Right cardiac atrium (tissue), 5 donors: ENCODE measurements around the gene SLC7A10. TPM values are rescaled to one million over a fixed set of nuclear protein-coding genes. Genes with fewer than 3 reads are reported as not detected.
A peak's percentile ranks its signal among the peaks of the same experiment; 100 is the strongest.

Source experiments
- ATAC-seq, 2 donors: fragments of 200-7000 bp; cut with Tn5 transposase; one replicate each; pipeline versions ENCODE4 v1.8.0 to v1.9.1; 2020; ENCODE audit warnings: moderate library complexity in 2 of 2, mild to moderate bottlenecking in 1 of 2
- DNase-seq, 3 donors: peaks; one replicate each; pipeline ENCODE4 v3.0.0-alpha.2; 2020
- H3K27ac ChIP-seq: one replicate; pipeline ENCODE4 v1.5.1; 2013; ENCODE audit warnings: mild to moderate bottlenecking, low read length, control low read depth, moderate library complexity
- H3K27me3 ChIP-seq: one replicate; pipeline ENCODE4 v1.6.1; 2013; ENCODE audit not compliant: control insufficient read depth, insufficient read depth
- H3K4me1 ChIP-seq: one replicate; pipeline ENCODE4 v1.6.1; 2013; ENCODE audit warnings: low read length; ENCODE audit not compliant: control insufficient read depth, insufficient read depth
- H3K4me3 ChIP-seq: one replicate; pipeline ENCODE4 v1.5.1; 2013; ENCODE audit warnings: low read length, control low read depth
- H3K9me3 ChIP-seq: one replicate; pipeline ENCODE4 v1.6.1; 2013; ENCODE audit warnings: low read length; ENCODE audit not compliant: control insufficient read depth
- WGBS: extraction: QIAGEN DNeasy Blood & Tissue Kit; methylation state at CpG from one replicate; pipeline ENCODE4 v1.1.7; 2013; 5-methylcytosine and 5-hydroxymethylcytosine counted together
- intact Hi-C, 4 donors: fragments of 100-400 bp; cut with DNase I; formaldehyde crosslinking; loops; one replicate each; pipeline versions ENCODE4 v1.11.0 to v1.14.0; 2022 to 2023
- polyA plus RNA-seq: library from polyadenylated mRNA; stranded (reverse); fragments of 200-250 nt; gene quantifications from one replicate; pipeline ENCODE4 v1.2.3, GENCODE V29; 2013
- total RNA-seq, 4 donors: library from RNA; stranded (reverse); fragmentation: NEBNext Ultra II Directional; extraction: Animal tissue kit (Norgen Biotek cat#: 25700); gene quantifications; one replicate each; pipeline ENCODE4 v1.2.1, GENCODE V29; 2021
- donor health status: healthy with polysubstance abuse.
- donor health status: DM: no; HTN: yes; CAD: no.
- donor health status: DM: no; HTN: no; CAD: no.
- donor health status: DM: no; HTN: yes; CAD: no; lungs with severe emphysema.
- donor health status: DM: yes; HTN: yes; CAD: no.

The SLC7A10 gene
- total and polyA plus RNA-seq, 5 donors: 0.70 TPM; not detected in 4

DNA sequence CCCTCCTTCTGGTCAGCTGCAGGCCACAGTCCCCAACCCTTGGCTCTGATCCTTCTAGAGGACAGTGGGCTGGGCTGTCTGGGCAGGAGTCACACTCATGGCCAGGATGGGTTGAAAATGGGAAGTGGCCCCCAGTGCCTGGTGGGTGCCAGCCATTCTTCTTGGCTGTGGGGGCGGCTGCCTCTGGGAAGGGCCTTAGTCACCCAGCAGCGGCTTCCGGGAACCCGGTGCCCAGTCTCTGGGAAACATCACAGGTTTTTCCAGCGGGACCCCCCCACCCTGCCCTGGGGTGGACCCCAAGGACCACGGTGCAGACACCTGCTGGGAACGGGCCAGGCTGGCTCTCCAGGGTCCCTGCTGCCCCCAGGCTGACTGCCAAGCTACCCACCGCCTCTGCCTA is 27.3 kb upstream of the SLC7A10 start:
- no peak for DNase-seq
- Histone ChIP-seq H3K27me3 (no peaks in the 10 kb centered on the region), H3K4me3 (no peak overlapping the region), H3K27ac (no peak overlapping the region), H3K4me1 (no peaks in the 10 kb centered on the region), H3K9me3 (no peaks in the 10 kb centered on the region)
- intact Hi-C loops: no loop called here
- ATAC-seq: no peak
- WGBS: 76% methylated on average over 8 of the region's 8 CpGs

GRCh38 chr19:33252418-33252962 is 26.8 kb upstream of the SLC7A10 start:
- intact Hi-C loops: no loop called here
- Histone ChIP-seq H3K27ac (no peak overlapping the region), H3K4me3 (no peak overlapping the region), H3K27me3 (no peaks in the 10 kb centered on the region), H3K4me1 (no peaks in the 10 kb centered on the region), H3K9me3 (no peaks in the 10 kb centered on the region)
- ATAC-seq: no peak
- no peak for DNase-seq
- WGBS: 91% methylated on average over 4 of the region's 4 CpGs

DNA sequence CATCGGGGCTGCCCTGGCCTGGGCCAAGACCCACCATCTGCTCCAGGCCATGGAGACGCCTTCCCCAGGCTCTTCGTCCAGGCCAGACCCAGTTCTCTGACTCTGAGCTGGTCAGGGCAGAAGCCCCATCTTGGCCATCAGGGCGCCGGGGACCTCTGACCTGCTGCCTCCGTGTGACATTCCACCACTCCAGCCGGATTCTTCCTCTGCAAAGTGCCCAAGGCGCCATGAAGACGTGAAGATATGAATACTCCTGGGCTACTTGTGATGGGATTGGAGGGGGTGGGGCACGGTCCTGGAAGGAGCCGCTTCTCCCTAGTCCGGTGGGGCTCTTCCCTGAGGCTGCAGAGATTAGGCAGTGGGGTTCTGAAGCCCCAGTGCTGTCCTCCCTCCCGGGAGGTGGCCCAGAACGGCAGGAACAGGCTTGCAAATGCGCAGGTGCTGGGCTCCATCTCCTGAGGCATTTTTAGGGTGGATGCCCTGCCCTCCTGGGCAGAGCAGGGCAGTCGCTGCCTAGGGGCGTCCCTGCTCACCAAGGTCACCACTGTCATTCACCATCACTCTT is 26.0 kb upstream of the SLC7A10 start:
- intact Hi-C loops: no loop called here
- Histone ChIP-seq H3K27ac (no peak overlapping the region), H3K4me1 (no peaks in the 10 kb centered on the region), H3K9me3 (no peaks in the 10 kb centered on the region), H3K27me3 (no peaks in the 10 kb centered on the region), H3K4me3 (no peak overlapping the region)
- WGBS: 64% methylated on average over 17 of the region's 17 CpGs
- DNase-seq: no peak
- ATAC-seq: no peak

DNA sequence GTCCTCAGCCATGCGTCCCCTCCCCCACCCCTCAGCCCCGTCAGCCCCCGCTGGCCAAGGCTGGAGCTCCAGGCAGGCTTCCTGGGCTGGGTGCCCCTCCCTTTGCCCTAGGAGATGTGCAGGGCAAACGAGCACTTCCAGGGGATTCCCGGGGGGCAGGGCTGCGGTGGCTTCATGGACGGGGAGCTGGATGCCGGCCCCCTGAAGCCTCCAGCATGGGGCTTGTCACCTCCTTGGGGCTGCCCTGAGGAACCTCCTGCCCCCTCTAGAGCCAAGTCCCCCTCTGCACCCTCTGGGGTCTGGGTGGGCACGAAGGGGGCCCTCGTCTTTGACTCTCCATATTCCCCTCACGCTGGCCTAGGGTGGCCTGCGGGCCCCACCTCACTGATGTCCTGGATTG is 25.4 kb upstream of the SLC7A10 start:
- no peak for DNase-seq
- Histone ChIP-seq H3K27me3 (no peaks in the 10 kb centered on the region), H3K4me3 (no peak overlapping the region), H3K4me1 (no peaks in the 10 kb centered on the region), H3K27ac (no peak overlapping the region), H3K9me3 (no peaks in the 10 kb centered on the region)
- ATAC-seq: no peak
- 52% methylated on average over 12 of the region's 12 CpGs for WGBS
- intact Hi-C loops: no loop called here

DNA sequence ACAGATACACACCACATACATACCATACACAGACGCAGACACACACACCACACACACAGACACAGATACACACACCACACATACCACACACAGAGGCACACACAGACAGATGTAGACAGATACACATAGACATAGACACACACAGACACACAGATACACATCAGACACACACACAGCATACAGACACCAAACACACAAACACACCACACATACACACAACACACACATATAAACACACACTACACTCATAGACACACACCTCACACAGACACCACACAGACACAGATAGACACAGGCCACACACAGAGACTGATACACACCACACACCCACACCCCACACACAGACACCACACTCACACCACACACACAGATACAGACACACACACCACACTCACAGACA is 24.9 kb upstream of the SLC7A10 start:
- DNase-seq (no peak), ATAC-seq (no peak)
- intact Hi-C loops: no loop called here
- H3K4me3 ChIP-seq: no peak overlapping the region
- H3K4me1 ChIP-seq: no peaks in the 10 kb centered on the region
- H3K27ac ChIP-seq: no peak overlapping the region
- no peaks in the 10 kb centered on the region for H3K9me3 ChIP-seq
- 98% methylated on average over 1 of the region's 1 CpG for WGBS
- no peaks in the 10 kb centered on the region for H3K27me3 ChIP-seq

DNA sequence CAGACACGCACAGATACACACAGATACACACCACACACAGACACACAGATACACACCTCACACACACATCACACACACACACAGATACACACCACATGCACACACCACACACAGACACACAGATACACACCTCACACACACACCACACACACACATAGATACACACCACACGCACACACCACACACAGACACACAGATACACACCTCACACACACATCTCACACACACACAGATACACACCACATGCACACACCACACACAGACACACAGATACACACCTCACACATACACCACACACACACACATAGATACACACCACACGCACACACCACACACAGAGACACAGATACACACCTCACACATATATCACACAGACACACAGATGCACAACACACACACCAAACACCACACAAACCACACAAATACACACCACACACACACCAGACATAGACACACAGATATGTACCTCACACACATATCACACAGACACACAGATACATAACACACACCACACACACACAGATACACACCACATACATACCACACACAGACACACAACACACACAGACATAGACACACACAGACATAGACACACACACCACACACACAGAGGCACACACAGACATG is 24.2 kb upstream of the SLC7A10 start:
- H3K9me3 ChIP-seq: no peaks in the 10 kb centered on the region
- WGBS: 81% methylated on average over 3 of the region's 3 CpGs
- no peak overlapping the region for H3K4me3 ChIP-seq
- no peak overlapping the region for H3K27ac ChIP-seq
- no peak for ATAC-seq
- DNase-seq: no peak
- no peaks in the 10 kb centered on the region for H3K4me1 ChIP-seq
- intact Hi-C loops: no loop called here
- H3K27me3 ChIP-seq: no peaks in the 10 kb centered on the region

DNA sequence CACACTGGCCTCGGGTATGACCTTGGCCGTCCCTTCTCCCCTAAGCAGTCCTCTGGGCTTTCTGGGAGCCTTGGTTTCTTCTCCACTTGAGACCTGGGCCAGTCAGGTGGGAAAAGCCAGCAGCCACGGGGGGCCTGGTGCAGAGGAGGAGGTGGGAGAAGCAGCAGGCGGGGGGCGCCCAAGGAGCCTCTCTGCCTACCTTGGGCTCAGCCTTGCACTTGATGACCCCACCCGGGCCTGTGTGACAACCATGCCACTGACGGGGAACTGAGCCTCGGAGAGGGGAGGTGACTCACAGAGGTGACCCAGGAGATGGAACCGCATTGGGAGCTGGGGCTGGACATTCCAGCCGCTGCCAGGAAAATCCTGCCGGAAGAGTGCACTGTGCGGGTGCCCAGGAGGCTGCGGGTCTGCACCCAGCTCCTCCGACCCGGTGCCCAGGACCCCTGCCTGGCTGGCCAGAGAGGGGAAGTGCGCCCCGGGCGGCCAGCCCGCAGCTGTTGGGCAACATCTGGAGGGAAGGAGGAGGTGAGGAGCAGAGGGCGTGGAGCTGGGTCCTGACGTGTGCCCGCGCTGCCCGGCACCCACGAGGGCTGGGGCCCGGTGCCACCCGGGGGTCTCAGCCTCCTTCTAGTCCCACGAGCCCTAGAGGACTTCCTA is 23.4 kb upstream of the SLC7A10 start:
- DNase-seq: peak in 2 of 3 donors; percentile 71 to 76
- H3K4me3 ChIP-seq: no peak overlapping the region
- no peaks in the 10 kb centered on the region for H3K4me1 ChIP-seq
- no peaks in the 10 kb centered on the region for H3K9me3 ChIP-seq
- peak; percentile 23 to 50 for ATAC-seq
- H3K27ac ChIP-seq: no peak overlapping the region
- WGBS: 54% methylated on average over 28 of the region's 28 CpGs
- intact Hi-C loops: no loop called here
- no peaks in the 10 kb centered on the region for H3K27me3 ChIP-seq

- no peaks in the 10 kb centered on the region for H3K4me1 ChIP-seq
- ATAC-seq (no peak), DNase-seq (no peak)
- no peak overlapping the region for H3K27ac ChIP-seq
- intact Hi-C loops: no loop called here
- H3K9me3 ChIP-seq: no peaks in the 10 kb centered on the region
- no peaks in the 10 kb centered on the region for H3K27me3 ChIP-seq
- H3K4me3 ChIP-seq: no peak overlapping the region
- WGBS: 71% methylated on average over 11 of the region's 11 CpGs
Observed at GRCh38 chr19:33248553-33248953, 22.9 kb upstream of the SLC7A10 start.

DNA sequence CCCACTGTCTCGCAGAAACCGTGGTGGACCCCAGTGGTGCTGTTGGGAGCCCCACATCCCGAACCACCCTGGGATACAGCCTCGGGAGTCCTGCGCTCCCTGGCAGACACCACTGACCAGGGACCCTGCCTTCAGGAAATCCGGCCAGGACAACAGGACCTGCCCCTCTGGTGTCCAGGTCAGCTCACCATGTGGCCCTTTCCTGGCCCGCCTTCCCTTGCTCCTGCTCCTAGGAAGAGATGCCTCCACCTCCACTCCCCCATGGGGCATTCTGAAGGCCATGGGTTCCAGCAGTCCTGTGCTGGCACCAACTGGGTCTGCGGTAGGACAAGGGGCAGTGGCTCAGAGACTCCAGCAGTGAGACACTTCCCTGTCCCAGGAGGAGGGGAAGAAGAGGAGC is 22.5 kb upstream of the SLC7A10 start:
- ATAC-seq (no peak), DNase-seq (no peak)
- Histone ChIP-seq H3K27me3 (no peaks in the 10 kb centered on the region), H3K4me3 (no peak overlapping the region), H3K9me3 (no peaks in the 10 kb centered on the region), H3K27ac (no peak overlapping the region), H3K4me1 (no peaks in the 10 kb centered on the region)
- 76% methylated on average over 8 of the region's 8 CpGs for WGBS
- intact Hi-C loops: no loop called here

DNA sequence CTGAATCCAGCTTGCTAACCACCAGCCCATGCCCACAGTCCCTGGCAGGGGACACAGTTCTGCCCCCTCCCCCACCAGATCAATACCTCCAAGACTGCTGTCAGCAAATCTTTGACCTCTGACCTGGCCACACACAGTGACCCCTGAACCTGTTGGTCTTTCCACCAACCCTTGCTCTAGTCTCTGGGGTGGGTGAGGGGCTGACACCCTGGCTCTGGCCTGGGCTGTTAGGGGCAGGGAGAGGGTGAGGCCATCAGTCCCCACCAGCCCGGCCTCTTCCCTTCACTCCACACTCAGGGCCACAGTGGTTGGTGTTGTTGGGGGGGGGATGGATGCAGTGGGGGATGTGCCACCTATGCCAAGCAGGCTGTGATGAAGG is 21.8 kb upstream of the SLC7A10 start:
- DNase-seq (no peak), ATAC-seq (no peak)
- H3K4me3 ChIP-seq: no peak overlapping the region
- no peak overlapping the region for H3K27ac ChIP-seq
- H3K4me1 ChIP-seq: no peaks in the 10 kb centered on the region
- H3K9me3 ChIP-seq: no peaks in the 10 kb centered on the region
- intact Hi-C loops: no loop called here
- WGBS: 100% methylated on average over 1 of the region's 1 CpG
- H3K27me3 ChIP-seq: no peaks in the 10 kb centered on the region

DNA sequence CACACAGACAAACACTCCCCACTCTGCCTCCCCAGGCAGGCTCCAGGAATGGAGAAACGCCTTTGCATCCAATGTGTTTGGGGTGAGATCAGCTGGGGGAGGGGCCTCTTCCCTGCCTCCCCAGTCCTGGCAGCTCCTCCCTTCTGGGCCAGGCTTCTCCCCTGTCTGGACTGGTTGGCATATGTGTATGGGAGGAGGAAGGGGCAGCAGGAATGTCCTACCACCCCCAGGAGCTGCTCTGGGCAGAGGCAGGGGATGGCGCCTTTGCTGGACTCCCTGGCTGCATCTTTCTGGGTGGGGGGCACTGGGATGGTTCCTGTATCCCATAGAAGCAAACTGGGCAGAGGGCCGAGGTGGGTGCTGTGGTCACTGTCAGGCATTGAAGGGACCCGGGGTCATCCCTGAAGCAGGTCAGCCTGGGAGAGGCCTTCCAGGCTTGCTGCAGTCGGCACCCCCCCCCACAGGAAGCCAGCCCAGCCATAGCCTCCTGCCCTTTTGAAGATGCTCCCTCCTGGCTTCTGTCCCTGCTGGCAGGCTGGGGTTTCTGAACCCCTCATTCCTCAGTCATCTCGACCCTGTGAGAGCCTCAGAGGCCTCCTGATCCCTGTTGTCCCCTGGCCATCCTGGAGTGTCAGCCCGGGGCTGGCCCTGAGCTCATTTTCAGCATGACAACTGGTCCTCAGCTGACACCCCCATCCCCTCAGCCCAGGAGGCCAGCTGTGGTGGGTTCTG is 21.2 kb upstream of the SLC7A10 start:
- H3K27ac ChIP-seq: no peak overlapping the region
- ATAC-seq (no peak), DNase-seq (no peak)
- H3K4me1 ChIP-seq: no peaks in the 10 kb centered on the region
- intact Hi-C loops: no loop called here
- H3K4me3 ChIP-seq: no peak overlapping the region
- H3K9me3 ChIP-seq: no peaks in the 10 kb centered on the region
- H3K27me3 ChIP-seq: no peaks in the 10 kb centered on the region
- WGBS: 70% methylated on average over 7 of the region's 7 CpGs
